H9 (cell line): ENCODE results near the gene CAND2. TPM values are rescaled to one million over a fixed set of nuclear protein-coding genes. Genes with fewer than 3 reads are reported as not detected.

Experiments
- DNase-seq: peaks from one replicate; pipeline ENCODE4 v3.0.0-alpha.2; 2017
- H2AFZ ChIP-seq: one replicate; pipeline ENCODE4 v1.6.1; 2013; ENCODE audit warnings: mild to moderate bottlenecking, low read length, control low read depth, moderate library complexity
- H2AK5ac ChIP-seq: 2 replicates; pipeline ENCODE4 v1.6.1; 2013; ENCODE audit warnings: low read length, control low read depth, mixed read lengths; ENCODE audit not compliant: insufficient read length
- H2BK120ac ChIP-seq: one replicate; pipeline ENCODE4 v1.6.1; 2013; ENCODE audit warnings: low read depth, mild to moderate bottlenecking, low read length, control low read depth, inconsistent platforms; ENCODE audit not compliant: poor library complexity, severe bottlenecking
- H2BK12ac ChIP-seq: 2 replicates; pipeline ENCODE4 v1.6.1; 2013; ENCODE audit warnings: low read length, control low read depth, mixed read lengths, low read depth; ENCODE audit not compliant: insufficient read length
- H2BK15ac ChIP-seq: 2 replicates; pipeline ENCODE4 v1.6.1; 2013; ENCODE audit warnings: low read depth, low read length, control low read depth
- H2BK20ac ChIP-seq: one replicate; pipeline ENCODE4 v1.6.1; 2013; ENCODE audit warnings: low read depth, mild to moderate bottlenecking, low read length, control low read depth, inconsistent platforms; ENCODE audit not compliant: poor library complexity, severe bottlenecking
- H2BK5ac ChIP-seq: 2 replicates; pipeline ENCODE4 v1.6.1; 2013; ENCODE audit warnings: low read length, control low read depth, mixed read lengths; ENCODE audit not compliant: insufficient read length
- H3K14ac ChIP-seq: 2 replicates; pipeline ENCODE4 v1.6.1; 2013; ENCODE audit warnings: low read length, control low read depth; ENCODE audit not compliant: insufficient read depth
- H3K18ac ChIP-seq: 2 replicates; pipeline ENCODE4 v1.6.1; 2013; ENCODE audit warnings: low read depth, mild to moderate bottlenecking, mixed read lengths, low read length, control low read depth; ENCODE audit not compliant: insufficient read length
- H3K23ac ChIP-seq: 2 replicates; pipeline ENCODE4 v1.6.1; 2013; ENCODE audit warnings: low read length, control low read depth, mixed read lengths, low read depth; ENCODE audit not compliant: insufficient read length
- H3K23me2 ChIP-seq: 2 replicates; pipeline ENCODE4 v1.6.1; 2013; ENCODE audit warnings: low read depth, mild to moderate bottlenecking, mixed read lengths, low read length, control low read depth; ENCODE audit not compliant: insufficient read length, poor library complexity, severe bottlenecking
- H3K27ac ChIP-seq: 2 replicates; pipeline ENCODE4 v1.5.1; 2013; ENCODE audit warnings: low read length, control low read depth, mixed read lengths, low read depth; ENCODE audit not compliant: insufficient read length
- H3K27me3 ChIP-seq: 2 replicates; pipeline ENCODE4 v1.6.1; 2013; ENCODE audit warnings: low read length, control low read depth, inconsistent platforms; ENCODE audit not compliant: insufficient read depth
- H3K4ac ChIP-seq: 2 replicates; pipeline ENCODE4 v1.6.1; 2013; ENCODE audit warnings: low read depth, mild to moderate bottlenecking, control low read depth, inconsistent platforms, low read length, moderate library complexity
- H3K4me1 ChIP-seq: 2 replicates; pipeline ENCODE4 v1.6.1; 2013; ENCODE audit warnings: low read length, control low read depth, inconsistent platforms; ENCODE audit not compliant: insufficient read depth
- H3K4me2 ChIP-seq: 2 replicates; pipeline ENCODE4 v1.6.1; 2013; ENCODE audit warnings: low read length, control low read depth, mixed read lengths; ENCODE audit not compliant: insufficient read length, insufficient read depth
- H3K56ac ChIP-seq: 2 replicates; pipeline ENCODE4 v1.6.1; 2013; ENCODE audit warnings: low read depth, mild to moderate bottlenecking, mixed read lengths, low read length, control low read depth; ENCODE audit not compliant: insufficient read length
- H3K79me1 ChIP-seq: 2 replicates; pipeline ENCODE4 v1.6.1; 2013; ENCODE audit warnings: low read depth, mild to moderate bottlenecking, moderate library complexity, low read length, control low read depth, inconsistent platforms; ENCODE audit not compliant: insufficient read depth, poor library complexity, severe bottlenecking
- H3K79me2 ChIP-seq: 2 replicates; pipeline ENCODE4 v1.6.1; 2013; ENCODE audit warnings: low read length, control low read depth, inconsistent platforms; ENCODE audit not compliant: insufficient read depth
- H3K9ac ChIP-seq: 2 replicates; pipeline ENCODE4 v1.6.1; 2013; ENCODE audit warnings: low read length, control low read depth, mixed read lengths; ENCODE audit not compliant: insufficient read length; ENCODE audit errors: extremely low read depth
- H3K9me3 ChIP-seq: one replicate; pipeline ENCODE4 v1.6.1; 2013; ENCODE audit warnings: low read depth, low read length, inconsistent platforms; ENCODE audit not compliant: control insufficient read depth
- H3T11ph ChIP-seq: one replicate; pipeline ENCODE4 v1.6.1; 2013; ENCODE audit warnings: mild to moderate bottlenecking, low read length, control low read depth, inconsistent platforms
- H4K20me1 ChIP-seq: one replicate; pipeline ENCODE4 v1.6.1; 2013; ENCODE audit not compliant: control insufficient read depth, insufficient read length, insufficient read depth
- H4K5ac ChIP-seq: 2 replicates; pipeline ENCODE4 v1.6.1; 2013; ENCODE audit warnings: low read depth, mild to moderate bottlenecking, mixed read lengths, low read length, control low read depth; ENCODE audit not compliant: insufficient read length
- H4K8ac ChIP-seq: replicated peaks from 2 replicates; pipeline ENCODE4 v1.6.1; 2013; ENCODE audit warnings: low read length, control low read depth, mixed read lengths, low read depth; ENCODE audit not compliant: insufficient read length
- H4K91ac ChIP-seq: 2 replicates; pipeline ENCODE4 v1.6.1; 2013; ENCODE audit warnings: low read depth, mild to moderate bottlenecking, moderate library complexity, mixed read lengths, low read length, control low read depth; ENCODE audit not compliant: insufficient read length
- H3K27ac Mint-ChIP-seq, 3 experiments: 2 replicates in 2 of 3; 3 replicates in 1 of 3; pipeline ENCODE4 v1.8.0; 2020 to 2021; ENCODE audit warnings: mixed read lengths in 3 of 3, mild to moderate bottlenecking in 1 of 3, moderate library complexity in 1 of 3
- H3K27me3 Mint-ChIP-seq: 2 replicates; pipeline ENCODE4 v1.8.0; 2021; ENCODE audit warnings: low read depth, mild to moderate bottlenecking, moderate library complexity, mixed read lengths
- H3K36me3 Mint-ChIP-seq, 3 experiments: 2 replicates in 2 of 3; 3 replicates in 1 of 3; pipeline ENCODE4 v1.8.0; 2020 to 2021; ENCODE audit warnings: low read depth in 3 of 3, mixed read lengths in 3 of 3; ENCODE audit not compliant: insufficient read depth in 1 of 3
- H3K4me1 Mint-ChIP-seq, 2 experiments: 2 replicates each; pipeline ENCODE4 v1.8.0; 2020; ENCODE audit warnings: mixed read lengths in 2 of 2
- H3K4me3 Mint-ChIP-seq, 2 experiments: 2 replicates in 1 of 2; 3 replicates in 1 of 2; pipeline ENCODE4 v1.8.0; 2020 to 2021; ENCODE audit warnings: mild to moderate bottlenecking in 2 of 2, mixed read lengths in 2 of 2, moderate library complexity in 1 of 2
- H3K9me3 Mint-ChIP-seq, 2 experiments: 2 replicates in 1 of 2; 3 replicates in 1 of 2; pipeline ENCODE4 v1.8.0; 2020; ENCODE audit warnings: mild to moderate bottlenecking in 2 of 2, mixed read lengths in 2 of 2, moderate library complexity in 1 of 2
- CTCF ChIP-seq: fragments of 200-600 bp; sonication (generic); conservative IDR thresholded peaks from 3 replicates; pipeline ENCODE4 v1.8.0; 2021; ENCODE audit warnings: antibody characterized with exemption, mild to moderate bottlenecking
- WGBS: extraction: QIAGEN DNeasy Blood & Tissue Kit; methylation state at CpG from one replicate; pipeline ENCODE4 v1.1.7; 2013; ENCODE audit warnings: missing lambda C conversion rate, low lambda C conversion rate, mixed read lengths; ENCODE audit not compliant: insufficient read length; ENCODE audit errors: extremely low coverage; 5-methylcytosine and 5-hydroxymethylcytosine counted together
- total RNA-seq: library from RNA; stranded (reverse); gene quantifications from 2 replicates; pipeline ENCODE4 v1.2.1, GENCODE V29; 2021

Gene CAND2
- total RNA-seq, 1 experiment from 2014 or later, result 10.7 TPM

GRCh38 chr3:12818273-12818672 is 21.8 kb downstream of the CAND2 start:
- Histone ChIP-seq H3T11ph (no peak overlapping the region), H3K56ac (no peak overlapping the region), H2BK5ac (no peak overlapping the region), H3K79me2 (no peaks in the 10 kb centered on the region), H2BK15ac (no peak overlapping the region), H3K79me1 (no peaks in the 10 kb centered on the region), H3K27ac (no peak overlapping the region), H4K8ac (no peak overlapping the region), H3K23me2 (no peaks in the 10 kb centered on the region), H4K20me1 (no peaks in the 10 kb centered on the region), H4K91ac (no peak overlapping the region), H3K9ac (no peak overlapping the region), H3K23ac (no peak overlapping the region), H3K4ac (no peak overlapping the region), H3K27me3 (no peaks in the 10 kb centered on the region), H3K4me1 (no peaks in the 10 kb centered on the region), H3K4me2 (no peak overlapping the region), H3K14ac (no peak overlapping the region), H2BK120ac (no peak overlapping the region), H2BK20ac (no peak overlapping the region), H3K9me3 (no peaks in the 10 kb centered on the region), H4K5ac (no peak overlapping the region), H3K18ac (no peak overlapping the region), H2AK5ac (no peak overlapping the region), H2BK12ac (no peak overlapping the region), H2AFZ (no peak overlapping the region)
- no CpG with 5 or more reads among the region's 8 CpGs for WGBS
- H3K36me3 Mint-ChIP-seq, result peaks cover 2 to 7% (median 4%) of the 10 kb centered on the region in 3 experiments; a peak in 4 of 7 replicates
- H3K4me3 Mint-ChIP-seq, result no peak overlapping the region
- H3K4me1 Mint-ChIP-seq, result peaks cover 4 to 7% of the 10 kb centered on the region in 2 experiments; a peak in 2 of 4 replicates
- no peak for TF ChIP-seq CTCF
- no peak overlapping the region; a peak in 1 of 7 replicates for H3K27ac Mint-ChIP-seq
- DNase-seq, result no peak
- no peaks in the 10 kb centered on the region for H3K9me3 Mint-ChIP-seq
- H3K27me3 Mint-ChIP-seq, result no peaks in the 10 kb centered on the region
